GM21528 (cell line): ENCODE measurements around the gene SLC29A1.

ENCODE experiments used
- ATAC-seq: cut with Tn5 transposase; IDR thresholded peaks from one replicate; pipeline ENCODE4 v1.9.1; 2021; ENCODE audit warnings: mild to moderate bottlenecking, moderate library complexity; ENCODE audit not compliant: unreplicated experiment, low FRiP score

The SLC29A1 gene

DNA sequence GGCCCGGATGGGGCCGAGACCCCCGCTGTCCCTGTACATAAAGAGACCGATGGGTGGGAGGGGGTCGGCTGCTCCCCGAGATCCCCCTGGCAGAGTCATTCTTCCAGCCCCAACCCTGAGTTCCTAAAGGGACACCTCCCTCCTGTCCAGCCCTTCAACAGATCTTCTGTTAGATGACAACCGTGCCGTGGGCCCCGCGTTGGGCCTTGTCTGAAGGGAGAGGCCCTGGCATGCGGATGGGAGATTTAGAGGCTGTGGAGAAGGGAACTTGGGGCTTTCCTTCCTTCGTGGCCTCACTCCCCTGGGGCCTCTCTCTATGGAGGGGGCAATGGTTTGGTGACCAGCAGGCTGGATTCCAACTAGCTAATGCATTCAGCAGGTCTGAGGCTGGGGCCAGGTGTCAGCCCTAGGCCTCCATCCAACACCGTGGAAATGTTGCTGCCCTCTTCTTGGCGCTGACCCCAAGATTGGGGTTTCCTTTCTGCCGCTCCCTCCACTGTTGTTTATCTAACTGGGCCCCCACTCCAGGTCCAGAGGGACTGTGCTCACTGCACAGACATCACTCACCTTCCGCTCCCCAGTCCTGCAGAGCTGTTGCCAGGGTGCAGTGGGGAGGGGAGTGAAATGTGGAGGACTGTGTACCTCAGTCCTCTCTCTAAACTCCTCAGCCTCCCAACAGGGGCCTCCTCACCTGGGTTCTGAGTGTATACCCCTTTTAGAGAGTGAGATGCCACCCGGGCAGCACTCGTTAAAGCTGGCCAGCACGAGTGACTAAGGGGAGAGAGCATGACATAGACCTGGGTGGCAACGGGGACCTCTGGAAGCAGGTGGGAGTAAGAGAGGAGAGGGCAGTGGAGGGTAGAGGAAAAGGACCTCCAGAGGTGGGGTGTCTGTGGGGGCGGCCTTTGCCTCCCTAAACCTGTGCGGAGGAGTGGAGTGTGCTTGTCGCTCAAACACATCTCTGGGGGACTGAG, 53.6 kb downstream of the SLC29A1 start:
- ATAC-seq = no peak

DNA sequence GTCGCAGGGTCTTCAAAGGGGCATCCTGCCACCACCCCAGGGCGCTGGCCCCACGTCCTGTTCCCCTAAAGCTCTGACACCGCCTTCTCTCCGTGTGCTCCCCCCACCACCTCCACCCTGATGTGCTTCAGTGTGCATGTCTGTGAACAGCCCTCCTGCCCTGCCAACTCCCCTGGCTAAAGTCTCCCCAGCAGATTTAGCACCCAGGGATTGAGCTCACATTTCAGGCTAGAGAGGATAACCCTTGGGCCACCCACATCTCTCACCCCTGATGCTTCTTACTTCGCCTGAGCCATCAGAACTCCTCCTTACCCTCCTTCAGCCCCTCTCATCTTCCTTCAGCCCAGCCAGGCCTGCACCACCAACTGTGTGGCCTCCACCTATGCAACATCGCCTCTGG, 54.4 kb downstream of the SLC29A1 start:
- no peak for ATAC-seq

DNA sequence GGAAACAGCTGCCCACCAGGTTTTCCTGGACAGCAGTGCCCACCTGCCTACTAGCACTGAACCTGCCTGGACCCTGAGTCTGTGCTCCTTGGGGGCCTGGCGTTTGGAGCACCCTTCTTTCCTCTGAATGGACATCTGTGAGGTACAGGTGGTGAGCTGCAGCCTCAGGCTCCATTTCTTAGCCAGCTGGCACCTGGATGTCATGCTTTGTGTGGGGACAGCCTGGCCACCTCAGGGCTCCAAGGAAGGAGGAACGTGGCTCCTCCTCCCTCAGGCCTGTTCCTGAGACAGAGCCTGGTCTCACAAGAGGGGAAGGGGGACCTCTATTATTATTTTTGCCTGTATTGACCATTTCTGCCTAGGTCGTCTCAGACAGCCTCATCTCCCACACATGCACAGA, 54.9 kb downstream of the SLC29A1 start:
- no peak for ATAC-seq

DNA sequence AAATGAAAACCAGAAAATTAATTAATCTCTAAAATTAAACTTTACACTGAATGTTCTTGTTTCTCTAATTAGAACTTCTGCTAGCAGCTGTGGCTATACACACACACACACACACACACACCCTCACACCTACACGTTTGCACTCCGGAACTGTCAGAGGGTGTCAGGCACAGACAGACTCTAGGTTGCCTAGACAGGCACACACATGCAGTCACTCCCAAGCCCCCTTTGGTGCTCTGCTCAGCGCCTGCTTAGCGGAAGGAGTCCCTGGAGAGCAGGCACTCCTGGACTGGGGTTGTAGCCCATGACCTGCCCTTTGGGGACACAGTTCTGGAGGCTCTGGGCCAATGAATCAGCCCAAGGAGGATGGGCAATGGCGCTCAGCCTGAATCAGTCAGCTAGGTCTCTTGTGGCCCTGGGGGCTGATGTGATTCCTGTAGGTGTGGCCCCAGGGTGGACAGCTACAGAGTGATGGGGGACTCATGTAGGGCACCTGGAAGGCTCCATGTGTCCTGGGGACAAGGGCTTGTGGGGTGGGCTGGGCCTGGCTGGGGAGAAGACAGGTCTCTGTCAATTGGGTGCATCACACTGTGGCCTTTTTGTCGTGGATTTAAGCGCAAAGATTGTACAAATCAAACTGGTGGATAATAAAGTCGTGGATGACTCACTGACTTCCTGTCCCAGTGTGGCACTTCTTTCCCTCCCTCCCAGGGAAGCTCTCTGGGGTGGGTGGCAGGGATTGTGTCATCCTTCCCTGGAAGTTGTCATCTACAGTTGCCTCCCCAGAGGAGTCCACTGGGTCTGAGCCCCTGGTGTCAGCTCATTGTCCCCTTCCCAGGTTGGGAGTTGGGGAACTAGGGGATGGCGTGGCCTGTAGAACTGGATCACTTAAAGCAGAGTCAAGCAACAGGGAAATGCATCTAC, 55.6 kb downstream of the SLC29A1 start:
- ATAC-seq = no peak
